Fibroblast of gingiva (primary cell): Measurements from ENCODE around the gene SATB1.

Experiments used
- DNase-seq: peaks from one replicate; pipeline ENCODE4 v3.0.0-alpha.2; 2011; ENCODE audit warnings: low read depth

The SATB1 gene

GRCh38 chr3:18401300-18401961 is 23.7 kb downstream of the SATB1 start:
- peak; percentile 31 for DNase-seq

GRCh38 chr3:18398448-18398847 is 26.7 kb downstream of the SATB1 start:
- DNase-seq: no peak

GRCh38 chr3:18396428-18396827 is 28.7 kb downstream of the SATB1 start:
- no peak for DNase-seq

GRCh38 chr3:18394384-18394995 is 30.6 kb downstream of the SATB1 start:
- no peak for DNase-seq

- no peak for DNase-seq
Observed at GRCh38 chr3:18393906-18394305, 31.2 kb downstream of the SATB1 start.

- DNase-seq: no peak
Observed at GRCh38 chr3:18390024-18390660, 35.0 kb downstream of the SATB1 start.

- DNase-seq: no peak
Observed at GRCh38 chr3:18389108-18389733, 35.9 kb downstream of the SATB1 start.

- DNase-seq: no peak
Observed at GRCh38 chr3:18386274-18386890, 38.8 kb downstream of the SATB1 start.

GRCh38 chr3:18385706-18386105 is 39.4 kb downstream of the SATB1 start:
- DNase-seq: no peak

GRCh38 chr3:18382760-18383369 is 42.3 kb downstream of the SATB1 start:
- no peak for DNase-seq

GRCh38 chr3:18379647-18380046 is 45.5 kb downstream of the SATB1 start:
- no peak for DNase-seq

GRCh38 chr3:18378218-18378617 is 46.9 kb downstream of the SATB1 start:
- no peak for DNase-seq

GRCh38 chr3:18376682-18377081 is 48.5 kb downstream of the SATB1 start:
- DNase-seq: no peak

- DNase-seq: no peak
Observed at GRCh38 chr3:18372786-18373405, 52.2 kb downstream of the SATB1 start.

- DNase-seq: no peak
Observed at GRCh38 chr3:18370672-18371071, 54.5 kb downstream of the SATB1 start.

GRCh38 chr3:18369551-18370185 is 55.5 kb downstream of the SATB1 start:
- DNase-seq: no peak

GRCh38 chr3:18366258-18366657 is 58.9 kb downstream of the SATB1 start:
- no peak for DNase-seq

GRCh38 chr3:18363338-18363737 is 61.8 kb downstream of the SATB1 start:
- DNase-seq: no peak

GRCh38 chr3:18357747-18358146 is 67.4 kb downstream of the SATB1 start:
- no peak for DNase-seq

- no peak for DNase-seq
Observed at GRCh38 chr3:18355832-18356231, 69.3 kb downstream of the SATB1 start.

GRCh38 chr3:18354701-18355100 is 70.4 kb downstream of the SATB1 start:
- no peak for DNase-seq
